Transverse colon (tissue), 3 donors: ENCODE data around the gene RNASE12.

Experiments
- EP300 ChIP-seq: sonication (generic); formaldehyde crosslinking; IDR thresholded peaks from one replicate; pipeline ENCODE4 v1.6.1; 2017; ENCODE audit warnings: antibody characterized with exemption, low read depth
- TF ChIP-seq, protein P1 (sequence below), 5 experiments: fragments of 200-600 bp in 3 of 5; fragments of 450-650 bp in 2 of 5; sonication (generic) in 3 of 5; IDR thresholded peaks; 1 replicate in 2 of 5; 2 replicates in 3 of 5; pipeline ENCODE4 v1.5.1; 2016 to 2017; ENCODE audit warnings: antibody characterized with exemption in 5 of 5, inconsistent platforms in 3 of 5, mild to moderate bottlenecking in 2 of 5, moderate library complexity in 1 of 5

GRCh38 chr14:20568393-20568792 lies 22.8 kb downstream of the RNASE12 start:
- TF ChIP-seq, protein P1, sequence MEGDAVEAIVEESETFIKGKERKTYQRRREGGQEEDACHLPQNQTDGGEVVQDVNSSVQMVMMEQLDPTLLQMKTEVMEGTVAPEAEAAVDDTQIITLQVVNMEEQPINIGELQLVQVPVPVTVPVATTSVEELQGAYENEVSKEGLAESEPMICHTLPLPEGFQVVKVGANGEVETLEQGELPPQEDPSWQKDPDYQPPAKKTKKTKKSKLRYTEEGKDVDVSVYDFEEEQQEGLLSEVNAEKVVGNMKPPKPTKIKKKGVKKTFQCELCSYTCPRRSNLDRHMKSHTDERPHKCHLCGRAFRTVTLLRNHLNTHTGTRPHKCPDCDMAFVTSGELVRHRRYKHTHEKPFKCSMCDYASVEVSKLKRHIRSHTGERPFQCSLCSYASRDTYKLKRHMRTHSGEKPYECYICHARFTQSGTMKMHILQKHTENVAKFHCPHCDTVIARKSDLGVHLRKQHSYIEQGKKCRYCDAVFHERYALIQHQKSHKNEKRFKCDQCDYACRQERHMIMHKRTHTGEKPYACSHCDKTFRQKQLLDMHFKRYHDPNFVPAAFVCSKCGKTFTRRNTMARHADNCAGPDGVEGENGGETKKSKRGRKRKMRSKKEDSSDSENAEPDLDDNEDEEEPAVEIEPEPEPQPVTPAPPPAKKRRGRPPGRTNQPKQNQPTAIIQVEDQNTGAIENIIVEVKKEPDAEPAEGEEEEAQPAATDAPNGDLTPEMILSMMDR (IDR thresholded peaks at IDR 0.05), result no peak
- no peak for TF ChIP-seq EP300
